GM12801 (cell line): ENCODE results near the gene CCDC85A.

Source experiments
- CTCF ChIP-seq: IDR thresholded peaks from one replicate; pipeline ENCODE4 v1.5.1; 2011; ENCODE audit warnings: control low read depth; ENCODE audit not compliant: insufficient read length; ENCODE audit errors: extremely low read depth

CCDC85A gene

GRCh38 chr2:56209701-56210100, 25.9 kb downstream of the CCDC85A start:
- no peak for TF ChIP-seq CTCF

- TF ChIP-seq CTCF: no peak
These were observed 26.5 kb downstream of the CCDC85A start for GRCh38 chr2:56210291-56210690.

- TF ChIP-seq CTCF: no peak
These were observed 27.3 kb downstream of the CCDC85A start for GRCh38 chr2:56211048-56211447.

- TF ChIP-seq CTCF: no peak
These were observed 32.1 kb downstream of the CCDC85A start for GRCh38 chr2:56215911-56216310.

- TF ChIP-seq CTCF: no peak
These were observed 33.3 kb downstream of the CCDC85A start for GRCh38 chr2:56217106-56217505.

GRCh38 chr2:56222481-56222880, 38.7 kb downstream of the CCDC85A start:
- no peak for TF ChIP-seq CTCF

GRCh38 chr2:56224316-56224715, 40.5 kb downstream of the CCDC85A start:
- TF ChIP-seq CTCF: no peak

- TF ChIP-seq CTCF: no peak
These were observed 44.0 kb downstream of the CCDC85A start for GRCh38 chr2:56227811-56228210.
